Measurements from ENCODE around the gene ARHGEF10L. TPM values are rescaled to one million over a fixed set of nuclear protein-coding genes. Genes with fewer than 3 reads are reported as not detected.

Gene ARHGEF10L
- total RNA-seq, 1 donor from 2014 or later, result 89.8 TPM

- Mint-ChIP-seq H3K4me1 (ENCODE audit: low read depth, unreplicated experiment) (peaks cover 43% of the 10 kb centered on the region), H3K9me3 (ENCODE audit: unreplicated experiment) (peaks cover 9% of the 10 kb centered on the region), H3K27ac (ENCODE audit: unreplicated experiment) (no peak overlapping the region), H3K36me3 (ENCODE audit: unreplicated experiment) (no peaks in the 10 kb centered on the region), H3K4me3 (ENCODE audit: unreplicated experiment) (peak overlapping the region; percentile 42), H3K27me3 (ENCODE audit: unreplicated experiment) (peaks cover 19% of the 10 kb centered on the region)
- TF ChIP-seq, protein P1, sequence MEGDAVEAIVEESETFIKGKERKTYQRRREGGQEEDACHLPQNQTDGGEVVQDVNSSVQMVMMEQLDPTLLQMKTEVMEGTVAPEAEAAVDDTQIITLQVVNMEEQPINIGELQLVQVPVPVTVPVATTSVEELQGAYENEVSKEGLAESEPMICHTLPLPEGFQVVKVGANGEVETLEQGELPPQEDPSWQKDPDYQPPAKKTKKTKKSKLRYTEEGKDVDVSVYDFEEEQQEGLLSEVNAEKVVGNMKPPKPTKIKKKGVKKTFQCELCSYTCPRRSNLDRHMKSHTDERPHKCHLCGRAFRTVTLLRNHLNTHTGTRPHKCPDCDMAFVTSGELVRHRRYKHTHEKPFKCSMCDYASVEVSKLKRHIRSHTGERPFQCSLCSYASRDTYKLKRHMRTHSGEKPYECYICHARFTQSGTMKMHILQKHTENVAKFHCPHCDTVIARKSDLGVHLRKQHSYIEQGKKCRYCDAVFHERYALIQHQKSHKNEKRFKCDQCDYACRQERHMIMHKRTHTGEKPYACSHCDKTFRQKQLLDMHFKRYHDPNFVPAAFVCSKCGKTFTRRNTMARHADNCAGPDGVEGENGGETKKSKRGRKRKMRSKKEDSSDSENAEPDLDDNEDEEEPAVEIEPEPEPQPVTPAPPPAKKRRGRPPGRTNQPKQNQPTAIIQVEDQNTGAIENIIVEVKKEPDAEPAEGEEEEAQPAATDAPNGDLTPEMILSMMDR (IDR thresholded peaks at IDR 0.05; ENCODE audit: partially characterized antibody, unreplicated experiment), result no peak
- peak; percentile 48 for DNase-seq
These were observed 34.1 kb downstream of the ARHGEF10L start for GRCh38 chr1:17573518-17574041.

- Mint-ChIP-seq H3K27me3 (ENCODE audit: unreplicated experiment) (peaks cover 17% of the 10 kb centered on the region), H3K4me3 (ENCODE audit: unreplicated experiment) (peak overlapping the region; percentile 37), H3K36me3 (ENCODE audit: unreplicated experiment) (no peaks in the 10 kb centered on the region), H3K4me1 (ENCODE audit: low read depth, unreplicated experiment) (peaks cover 39% of the 10 kb centered on the region), H3K27ac (ENCODE audit: unreplicated experiment) (peak overlapping the region; percentile 29), H3K9me3 (ENCODE audit: unreplicated experiment) (peaks cover 8% of the 10 kb centered on the region)
- TF ChIP-seq, protein P1 (IDR thresholded peaks at IDR 0.05; ENCODE audit: partially characterized antibody, unreplicated experiment), result no peak
- no peak for DNase-seq
These were observed 35.0 kb downstream of the ARHGEF10L start for GRCh38 chr1:17574516-17574915.

- no peaks in the 10 kb centered on the region for H3K36me3 Mint-ChIP-seq (ENCODE audit: unreplicated experiment)
- H3K27ac Mint-ChIP-seq (ENCODE audit: unreplicated experiment), result no peak overlapping the region
- H3K9me3 Mint-ChIP-seq (ENCODE audit: unreplicated experiment), result peaks cover 9% of the 10 kb centered on the region
- TF ChIP-seq, protein P1 (IDR thresholded peaks at IDR 0.05; ENCODE audit: partially characterized antibody, unreplicated experiment), result no peak
- peaks cover 35% of the 10 kb centered on the region for H3K4me1 Mint-ChIP-seq (ENCODE audit: low read depth, unreplicated experiment)
- H3K27me3 Mint-ChIP-seq (ENCODE audit: unreplicated experiment), result peaks cover 7% of the 10 kb centered on the region
- no peak overlapping the region for H3K4me3 Mint-ChIP-seq (ENCODE audit: unreplicated experiment)
- DNase-seq, result no peak
These were observed 36.5 kb downstream of the ARHGEF10L start for GRCh38 chr1:17575797-17576518.

GRCh38 chr1:17576519-17576853, 37.0 kb downstream of the ARHGEF10L start:
- H3K9me3 Mint-ChIP-seq (ENCODE audit: unreplicated experiment), result peaks cover 7% of the 10 kb centered on the region
- H3K36me3 Mint-ChIP-seq (ENCODE audit: unreplicated experiment), result no peaks in the 10 kb centered on the region
- H3K27me3 Mint-ChIP-seq (ENCODE audit: unreplicated experiment), result peaks cover 5% of the 10 kb centered on the region
- H3K27ac Mint-ChIP-seq (ENCODE audit: unreplicated experiment), result no peak overlapping the region
- DNase-seq, result no peak
- peaks cover 34% of the 10 kb centered on the region for H3K4me1 Mint-ChIP-seq (ENCODE audit: low read depth, unreplicated experiment)
- TF ChIP-seq, protein P1 (IDR thresholded peaks at IDR 0.05; ENCODE audit: partially characterized antibody, unreplicated experiment), result no peak
- H3K4me3 Mint-ChIP-seq (ENCODE audit: unreplicated experiment), result no peak overlapping the region

GRCh38 chr1:17577907-17578297, 38.4 kb downstream of the ARHGEF10L start:
- no peak for DNase-seq

More at GRCh38 chr1:17577907-17578297, 38.4 kb downstream of the ARHGEF10L start:
- no peaks in the 10 kb centered on the region for H3K36me3 Mint-ChIP-seq (ENCODE audit: unreplicated experiment)
- H3K4me1 Mint-ChIP-seq (ENCODE audit: low read depth, unreplicated experiment), result peaks cover 36% of the 10 kb centered on the region
- TF ChIP-seq, protein P1 (IDR thresholded peaks at IDR 0.05; ENCODE audit: partially characterized antibody, unreplicated experiment), result no peak
- peak overlapping the region; percentile 9 for H3K4me3 Mint-ChIP-seq (ENCODE audit: unreplicated experiment)
- H3K27me3 Mint-ChIP-seq (ENCODE audit: unreplicated experiment), result peaks cover 3% of the 10 kb centered on the region
- H3K9me3 Mint-ChIP-seq (ENCODE audit: unreplicated experiment), result peaks cover 7% of the 10 kb centered on the region
- no peak overlapping the region for H3K27ac Mint-ChIP-seq (ENCODE audit: unreplicated experiment)

Data from glutamatergic neuron (in vitro differentiated cells).